DMS153 treated with DMSO at 0.1 percent for 48 hours (cell line): ENCODE measurements around the gene KIFC1.
"Not testable (repeated sequence)": the region's sequence is repeated elsewhere in the genome, so short reads cannot be mapped to it uniquely, and the experiment has no call there.

Experiments used
- DNase-seq: peaks from one replicate; lab custom pipeline; 2025; ENCODE audit not compliant: unreplicated experiment; lab: John Stamatoyannopoulos, UW

The KIFC1 gene

DNA sequence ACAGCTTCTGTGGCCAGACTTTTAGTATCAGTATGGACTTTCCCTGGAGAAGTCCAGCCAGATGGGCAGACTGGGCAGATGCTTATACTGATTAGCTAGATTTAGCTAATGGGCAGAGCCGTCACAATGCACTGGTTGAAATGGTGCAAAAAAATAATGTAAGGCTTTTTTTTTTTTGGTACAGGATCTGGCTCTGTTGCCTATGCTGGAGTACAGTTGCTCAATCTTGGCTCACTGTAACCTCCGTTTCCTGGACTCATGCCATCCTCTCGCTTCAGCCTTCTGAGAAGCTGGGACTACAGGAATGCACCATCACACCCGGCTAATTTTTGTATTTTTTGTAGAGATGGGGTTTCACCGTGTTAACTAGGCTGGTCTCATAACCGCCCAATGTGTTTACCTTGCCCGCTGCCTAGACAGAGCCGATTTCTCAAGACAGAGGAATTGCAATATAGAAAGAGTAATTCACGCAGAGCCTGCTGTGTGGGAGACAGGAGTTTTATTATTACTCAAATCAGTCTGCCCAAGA, 16.4 kb upstream of the KIFC1 start:
- no peak for DNase-seq

DNA sequence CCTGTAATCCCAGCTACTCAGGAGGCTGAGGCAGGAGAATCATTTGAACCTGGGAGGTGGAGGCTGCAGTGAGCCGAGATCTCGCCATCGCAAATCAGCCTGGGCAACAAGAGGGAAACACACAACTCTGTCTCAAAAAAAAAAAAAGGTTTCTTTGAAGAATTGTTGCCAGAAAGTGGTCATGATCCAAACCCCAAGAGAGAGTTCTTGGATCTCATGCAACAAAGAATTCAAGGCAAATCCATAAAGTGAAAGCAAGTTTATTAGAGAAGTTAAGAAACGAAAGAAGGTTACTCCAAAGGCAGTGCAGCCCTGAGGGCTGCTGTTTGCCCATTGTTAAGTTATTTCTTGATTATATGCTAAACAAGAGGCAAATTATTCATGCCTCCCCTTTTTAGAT, 14.5 kb upstream of the KIFC1 start:
- DNase-seq: no peak

DNA sequence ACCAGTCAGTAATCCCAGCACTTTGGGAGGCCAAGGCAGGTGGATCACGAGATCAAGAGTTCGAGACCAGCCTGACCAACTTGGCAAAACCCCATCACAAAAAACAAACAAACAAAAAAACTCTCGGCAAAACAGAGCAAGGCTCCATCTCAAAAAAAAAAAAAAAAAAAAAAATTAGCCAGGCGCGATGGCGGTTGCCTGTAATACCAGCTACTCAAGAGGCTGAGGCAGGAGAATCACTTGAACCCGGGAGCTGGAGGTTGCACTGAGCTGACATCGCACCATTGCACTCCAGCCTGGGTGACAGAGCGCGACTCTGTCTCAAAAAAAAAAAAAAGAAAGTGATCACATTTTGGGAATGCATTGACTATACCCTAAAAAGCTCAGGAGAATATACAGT, 12.4 kb upstream of the KIFC1 start:
- DNase-seq: not testable (repeated sequence)

DNA sequence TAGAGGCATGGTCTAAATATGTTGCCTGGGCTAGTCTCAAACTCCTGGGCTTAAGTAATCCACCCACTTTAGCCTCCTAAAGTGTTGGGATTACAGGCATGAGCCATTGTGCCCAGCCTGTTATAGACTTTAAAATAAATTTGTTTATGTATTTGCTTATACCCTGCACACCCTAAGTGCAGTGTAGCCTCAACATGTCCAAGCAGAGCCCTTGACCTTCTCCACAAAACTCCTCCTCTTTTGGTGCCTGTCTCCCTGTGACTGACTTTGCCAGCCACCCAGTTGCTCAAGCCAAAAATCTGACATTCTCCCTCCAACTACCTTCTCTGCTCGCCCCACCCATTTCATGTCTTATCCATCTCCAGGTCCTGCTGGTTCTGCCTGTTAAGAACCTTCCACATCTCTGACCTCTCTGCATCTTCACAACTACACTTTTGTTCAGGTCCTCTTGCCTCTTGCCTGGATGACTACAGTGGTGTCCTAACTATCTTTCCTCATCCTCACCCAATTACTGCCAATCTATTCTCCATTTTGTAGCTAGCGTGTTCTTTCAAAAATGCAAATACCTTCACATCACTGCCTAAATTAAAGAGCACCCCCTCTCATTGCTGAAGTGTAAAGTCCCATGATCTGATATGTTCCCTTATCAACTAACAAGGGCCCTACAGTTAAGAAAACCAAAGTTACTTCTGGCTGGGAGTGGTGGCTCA, 11.2 kb upstream of the KIFC1 start:
- DNase-seq: no peak

DNA sequence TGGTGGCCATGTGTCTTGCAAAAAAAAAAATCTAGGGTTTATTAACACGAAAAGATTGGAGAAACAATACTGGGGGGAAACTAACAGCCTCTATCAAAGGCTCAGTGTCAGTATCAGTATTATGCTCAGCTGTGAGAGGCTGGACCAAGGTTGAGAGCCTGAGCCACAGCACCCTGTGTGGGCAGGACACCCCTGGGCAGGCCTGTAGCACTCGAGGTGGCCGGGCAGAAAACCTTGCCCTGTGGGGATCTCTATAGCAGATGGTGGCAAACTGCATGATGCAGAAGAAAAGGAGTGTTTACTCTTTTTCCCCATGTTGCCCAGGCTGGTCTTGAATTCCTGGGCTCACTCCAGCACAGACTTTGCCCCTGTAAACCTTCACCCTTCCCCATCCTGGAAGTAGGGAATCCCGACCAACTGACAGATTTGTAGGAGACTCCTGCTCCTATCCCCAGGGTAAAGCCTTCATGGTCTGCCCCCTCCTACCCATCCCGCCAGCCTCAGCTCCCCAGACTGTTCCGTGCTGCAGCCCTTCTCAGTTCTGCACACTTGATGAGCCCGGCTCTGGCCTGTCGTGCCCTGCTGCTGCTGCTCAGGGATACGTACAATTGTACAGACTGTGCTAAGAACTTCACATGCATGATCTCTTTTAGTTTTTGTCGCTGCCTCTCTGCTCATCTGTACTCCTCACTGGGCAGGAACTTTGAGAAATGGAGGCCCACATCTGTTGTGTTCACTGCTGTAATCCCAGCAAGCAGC, 8.0 kb upstream of the KIFC1 start:
- no peak for DNase-seq

DNA sequence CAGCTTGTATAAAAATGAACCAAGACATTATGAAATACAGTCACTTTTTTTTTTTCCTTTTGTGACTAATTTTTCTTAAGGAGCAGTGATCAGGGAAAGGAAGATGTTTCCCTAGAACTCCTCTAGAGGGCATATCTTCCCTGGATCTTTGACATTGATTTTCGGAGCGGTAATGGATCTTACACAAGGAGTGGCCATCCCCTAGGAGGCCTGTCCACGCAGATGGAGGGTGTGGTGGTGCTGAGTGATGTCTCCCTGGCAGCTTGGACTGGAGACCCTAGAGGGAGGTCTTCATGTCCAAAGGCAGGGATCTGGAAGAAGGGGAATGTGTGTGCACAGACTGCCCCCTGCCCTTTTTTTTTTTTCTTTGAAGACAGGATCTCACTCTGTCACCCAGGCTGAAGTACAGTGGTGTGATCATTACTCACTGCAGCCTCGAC, 7.0 kb upstream of the KIFC1 start:
- no peak for DNase-seq

DNA sequence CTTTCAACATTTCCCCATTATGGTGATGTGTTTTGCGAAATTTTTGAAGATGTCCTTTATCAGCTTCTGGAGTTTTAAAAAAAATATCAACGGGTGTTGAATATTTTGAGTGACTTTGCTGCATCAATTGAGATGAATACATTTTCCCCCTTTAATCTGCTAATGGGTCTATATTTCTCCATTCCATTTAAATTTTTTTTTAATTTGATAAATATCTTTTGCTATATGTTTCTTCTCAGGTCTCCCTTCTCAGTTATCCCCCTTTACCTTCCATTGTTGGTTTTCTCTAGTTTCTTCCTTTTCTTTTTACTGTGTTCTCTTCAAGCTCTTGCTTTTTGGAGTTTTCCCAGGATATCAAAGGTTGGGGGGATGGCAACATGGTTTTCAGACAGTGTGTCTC, 1.4 kb upstream of the KIFC1 start:
- no peak for DNase-seq

DNA sequence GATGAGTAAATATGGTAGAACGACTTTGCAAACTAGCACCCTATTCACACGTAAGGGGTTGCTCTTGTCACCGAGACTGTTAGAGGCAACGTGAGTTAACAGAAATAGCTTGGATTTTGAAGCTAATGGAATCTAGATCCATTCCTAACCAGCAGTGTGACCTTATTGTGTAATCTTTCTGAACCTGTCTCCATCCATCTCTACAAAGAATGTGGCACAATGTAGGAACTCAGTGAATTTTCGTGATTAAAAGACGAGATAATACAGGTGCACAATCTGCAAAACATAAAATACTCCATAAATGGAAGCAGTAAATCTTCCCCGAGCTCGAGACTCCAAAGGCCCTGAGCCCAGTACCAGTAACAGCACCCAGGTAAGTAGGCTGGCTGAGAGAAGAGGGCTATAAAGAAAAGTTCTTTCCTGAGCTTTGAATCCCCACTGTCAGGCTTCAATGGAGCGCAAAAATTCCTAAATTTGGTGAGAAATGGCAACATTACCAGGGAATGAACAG, 801 bp upstream of the KIFC1 start:
- DNase-seq: no peak

DNA sequence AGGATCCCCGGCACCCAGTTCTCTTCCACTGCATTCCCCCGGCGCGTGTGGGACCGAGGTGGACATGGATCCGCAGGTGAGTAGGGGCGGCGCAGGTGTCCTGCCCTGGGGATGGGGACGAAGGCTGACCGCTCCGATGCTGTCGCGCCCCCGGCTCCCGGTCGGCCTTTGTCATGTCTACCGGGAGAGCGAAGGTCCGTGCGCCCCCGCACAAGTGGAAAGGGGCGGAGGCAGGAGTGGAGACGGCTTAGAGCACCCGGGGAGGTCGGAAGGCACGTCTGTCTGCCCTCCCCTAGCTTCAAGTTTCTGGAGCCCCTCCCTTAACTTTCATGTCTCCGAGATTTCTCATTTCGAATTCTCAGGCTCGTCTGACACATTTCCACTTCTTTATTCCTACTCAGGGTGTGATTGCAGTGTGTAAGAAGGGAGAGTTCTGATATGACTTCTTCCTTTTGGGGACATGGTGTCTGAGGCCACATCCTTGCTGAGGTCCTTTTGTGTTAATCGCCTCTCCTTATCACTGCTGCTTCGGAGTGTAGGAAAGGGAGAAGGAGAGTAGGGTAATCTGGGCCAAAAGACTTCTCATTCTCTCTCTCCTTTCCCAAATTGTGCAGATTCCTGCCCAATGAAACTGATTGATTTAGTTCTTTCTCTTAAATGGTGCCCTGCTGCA, 435 bp downstream of the KIFC1 start:
- DNase-seq: no peak

DNA sequence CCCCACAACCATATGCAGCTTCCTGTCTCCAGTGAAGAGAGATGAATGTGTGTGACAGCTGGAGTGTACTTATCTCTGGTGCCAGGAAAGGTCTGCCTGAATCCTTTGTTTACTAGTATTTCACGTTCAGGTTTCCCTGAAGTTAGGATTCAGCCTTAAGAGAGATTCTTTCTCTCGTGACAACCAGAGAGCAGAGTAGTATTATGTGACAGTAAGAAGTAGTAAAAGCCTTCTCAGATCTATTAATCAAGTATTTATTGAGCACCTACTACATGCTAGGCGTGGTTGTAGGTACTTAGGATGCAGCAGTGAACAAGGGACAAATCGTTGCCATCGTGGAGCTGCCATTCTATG, 949 bp downstream of the KIFC1 start:
- DNase-seq: no peak

DNA sequence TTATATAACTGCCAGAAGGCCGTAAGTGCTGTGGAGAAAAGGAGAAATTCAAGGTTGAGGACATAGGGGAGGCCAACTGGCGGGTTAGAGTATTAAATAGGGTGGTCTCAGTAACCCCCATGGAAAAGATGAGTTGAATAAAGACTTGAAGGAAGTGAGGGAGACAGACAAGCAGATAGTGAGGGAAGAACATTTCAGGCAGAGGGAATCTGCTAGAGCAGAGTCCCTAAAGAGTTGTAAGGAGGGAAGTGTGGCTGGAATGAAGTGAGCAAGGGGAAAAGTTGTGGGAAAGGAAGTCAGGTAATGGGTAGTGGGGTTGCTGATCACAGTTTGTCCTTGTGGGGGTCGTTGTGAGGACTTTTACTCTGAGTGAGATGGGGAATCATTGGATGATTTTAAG, 1.4 kb downstream of the KIFC1 start:
- no peak for DNase-seq

DNA sequence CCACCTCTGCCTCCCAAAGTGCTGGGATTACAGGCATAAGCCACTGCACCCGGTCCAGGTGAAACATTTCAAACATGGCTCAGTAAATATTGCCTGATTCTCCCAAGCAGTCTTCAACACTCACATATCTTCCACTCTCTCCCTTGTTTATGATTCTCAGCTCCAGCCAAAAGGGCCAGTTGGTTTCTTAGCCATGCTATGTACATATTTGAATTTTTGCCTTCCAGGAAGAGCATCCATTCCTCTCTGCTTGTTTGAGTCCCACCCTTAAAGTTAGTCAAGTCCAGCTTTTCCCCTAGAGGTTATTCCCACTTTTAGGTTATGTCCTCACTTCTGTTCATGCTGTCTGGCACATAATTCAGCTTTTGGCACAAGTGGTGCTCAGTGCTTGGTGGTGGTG, 5.9 kb downstream of the KIFC1 start:
- no peak for DNase-seq

DNA sequence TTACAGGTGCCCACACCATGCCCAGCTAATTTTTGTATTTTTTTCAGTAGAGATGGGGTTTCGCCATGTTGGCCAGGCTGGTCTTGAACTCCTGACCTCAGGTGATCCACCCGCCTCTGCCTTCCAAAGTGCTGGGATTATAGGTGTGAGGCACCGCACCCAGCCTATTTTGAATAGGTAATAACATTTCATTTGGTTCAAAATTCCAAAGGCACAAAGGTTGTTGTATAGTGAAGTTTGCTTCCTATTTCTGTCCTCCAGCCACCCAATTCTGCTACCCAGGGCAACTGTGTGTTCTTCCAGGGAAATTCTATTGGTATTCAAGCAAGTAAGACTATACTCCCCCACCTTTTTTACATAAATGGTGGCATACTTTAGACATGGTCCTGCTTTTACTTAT, 7.0 kb downstream of the KIFC1 start:
- not testable (repeated sequence) for DNase-seq

DNA sequence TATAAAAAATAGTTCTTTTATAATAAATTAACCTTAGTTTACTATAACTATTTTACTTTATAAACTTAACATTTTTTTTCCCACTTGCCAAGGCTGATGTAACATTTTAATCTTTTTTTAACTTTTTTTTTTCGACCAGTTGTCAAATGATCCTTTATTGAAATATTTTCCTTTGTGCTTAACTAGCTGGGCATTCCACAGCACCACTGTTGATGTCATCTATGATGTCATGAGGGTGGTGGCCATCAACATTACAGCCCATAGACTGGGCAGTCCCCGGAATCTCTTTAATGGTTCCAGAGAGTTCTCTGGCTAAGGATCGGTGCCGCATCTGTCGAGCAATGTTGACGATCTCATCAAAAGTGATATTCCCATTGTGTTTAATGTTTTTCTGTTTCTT, 8.3 kb downstream of the KIFC1 start:
- DNase-seq: not testable (repeated sequence)

DNA sequence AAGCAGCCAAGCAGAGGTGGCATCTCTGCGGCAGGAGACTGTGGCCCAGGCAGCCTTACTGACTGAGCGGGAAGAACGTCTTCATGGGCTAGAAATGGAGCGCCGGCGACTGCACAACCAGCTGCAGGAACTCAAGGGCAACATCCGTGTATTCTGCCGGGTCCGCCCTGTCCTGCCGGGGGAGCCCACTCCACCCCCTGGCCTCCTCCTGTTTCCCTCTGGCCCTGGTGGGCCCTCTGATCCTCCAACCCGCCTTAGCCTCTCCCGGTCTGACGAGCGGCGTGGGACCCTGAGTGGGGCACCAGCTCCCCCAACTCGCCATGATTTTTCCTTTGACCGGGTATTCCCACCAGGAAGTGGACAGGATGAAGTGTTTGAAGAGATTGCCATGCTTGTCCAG, 13.3 kb downstream of the KIFC1 start:
- DNase-seq: no peak

DNA sequence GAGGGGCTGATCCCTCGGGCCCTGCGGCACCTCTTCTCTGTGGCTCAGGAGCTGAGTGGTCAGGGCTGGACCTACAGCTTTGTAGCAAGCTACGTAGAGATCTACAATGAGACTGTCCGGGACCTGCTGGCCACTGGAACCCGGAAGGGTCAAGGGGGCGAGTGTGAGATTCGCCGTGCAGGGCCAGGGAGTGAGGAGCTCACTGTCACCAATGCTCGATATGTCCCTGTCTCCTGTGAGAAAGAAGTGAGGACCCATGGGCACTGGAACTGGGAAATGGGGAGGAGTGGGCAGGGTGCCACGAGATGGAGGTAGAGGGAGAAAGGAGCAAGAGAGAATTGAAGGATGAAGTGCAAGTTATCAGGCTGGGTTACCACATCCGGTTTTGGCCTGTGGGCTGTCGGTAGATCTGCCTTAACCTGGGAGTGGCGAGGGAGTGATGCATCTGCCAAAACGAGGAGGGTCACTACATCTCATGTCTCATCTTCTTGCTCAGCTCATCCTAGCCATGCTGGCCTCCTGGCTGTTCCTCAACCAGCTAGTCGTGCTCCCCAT, 13.8 kb downstream of the KIFC1 start:
- no peak for DNase-seq

DNA sequence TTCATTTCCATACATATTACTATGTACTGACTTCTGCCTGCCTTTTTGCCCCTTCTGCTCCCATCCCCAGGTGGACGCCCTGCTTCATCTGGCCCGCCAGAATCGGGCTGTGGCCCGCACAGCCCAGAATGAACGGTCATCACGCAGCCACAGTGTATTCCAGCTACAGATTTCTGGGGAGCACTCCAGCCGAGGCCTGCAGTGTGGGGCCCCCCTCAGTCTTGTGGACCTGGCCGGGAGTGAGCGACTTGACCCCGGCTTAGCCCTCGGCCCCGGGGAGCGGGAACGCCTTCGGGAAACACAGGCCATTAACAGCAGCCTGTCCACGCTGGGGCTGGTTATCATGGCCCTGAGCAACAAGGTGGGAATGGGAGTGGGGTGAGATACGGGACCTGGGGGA, 14.5 kb downstream of the KIFC1 start:
- no peak for DNase-seq

DNA sequence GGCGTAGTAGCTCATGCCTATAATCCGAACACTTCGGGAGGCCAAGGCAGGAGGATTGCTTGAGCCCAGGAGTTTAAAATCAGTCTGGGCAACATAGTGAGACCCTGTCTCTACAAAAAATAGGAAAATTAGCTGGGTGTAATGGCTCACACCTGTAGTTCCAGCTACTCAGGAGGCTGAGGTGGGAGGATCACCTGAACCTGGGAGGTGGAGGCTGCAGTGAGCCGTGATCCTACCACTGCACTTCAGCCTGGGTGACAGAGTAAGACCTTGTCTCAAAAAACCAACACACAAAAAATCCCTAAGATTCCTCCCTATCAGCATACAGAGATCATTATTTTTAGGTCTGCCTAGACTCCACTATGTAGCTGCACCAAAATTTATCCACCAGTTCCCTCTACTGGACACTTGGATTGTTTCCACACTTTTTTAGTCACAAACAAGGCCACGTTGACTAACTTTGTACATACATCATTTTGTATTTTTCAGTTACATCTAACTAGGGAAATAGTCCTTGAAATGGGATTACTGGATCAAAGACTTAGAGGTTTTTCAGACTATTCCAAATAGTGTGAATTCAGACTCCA, 15.6 kb downstream of the KIFC1 start:
- DNase-seq: no peak

DNA sequence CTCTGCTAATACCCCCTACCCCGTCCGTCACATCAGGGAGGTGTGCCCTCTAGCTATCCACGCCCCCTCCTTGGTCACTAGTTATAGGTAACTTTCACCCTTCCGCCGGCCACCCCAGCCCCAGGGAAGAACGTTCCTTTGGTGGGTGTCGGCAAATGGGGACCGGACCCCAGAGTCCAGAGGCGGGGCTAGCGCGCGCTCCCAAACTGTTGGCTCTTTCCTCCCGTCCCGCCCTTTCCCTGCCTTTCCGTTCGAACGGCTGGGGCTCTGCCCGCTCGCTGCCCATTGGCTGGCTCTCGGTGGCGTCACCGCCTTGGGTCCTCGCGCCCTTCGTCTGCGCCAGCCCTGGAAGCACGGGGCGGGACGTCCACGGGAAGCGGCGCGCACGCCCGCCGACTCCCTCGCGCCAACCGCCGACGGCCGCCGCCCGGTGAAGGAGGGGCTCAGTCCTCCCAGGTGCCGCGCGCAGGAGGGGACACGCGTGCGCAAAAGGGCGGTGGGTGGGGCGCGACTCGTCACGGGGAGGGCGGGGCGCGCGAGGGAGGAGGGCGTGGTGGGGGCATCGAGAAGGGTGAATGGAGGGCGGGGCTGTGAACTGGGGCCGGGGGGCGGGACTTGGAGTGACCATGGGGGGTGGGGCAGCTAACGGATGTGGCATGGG, 18.6 kb downstream of the KIFC1 start:
- peak; percentile 93 for DNase-seq
